ENCODE data around the gene RPLP2. TPM values are rescaled to one million over a fixed set of nuclear protein-coding genes. Genes with fewer than 3 reads are reported as not detected.
A peak's percentile ranks its signal among the peaks of the same experiment; 100 is the strongest.

The RPLP2 gene
- total and polyA plus RNA-seq, 4 experiments from 2014 or later = 1,822 to 5,155 (median 4,314) TPM

GRCh38 chr11:834371-835316 is 24.9 kb downstream of the RPLP2 start:
- Histone ChIP-seq H3K36me3 (ENCODE audit: insufficient read depth, low read length) (peaks cover 8% of the 10 kb centered on the region), H3K27me3 (ENCODE audit: insufficient read depth, low read length) (no peaks in the 10 kb centered on the region), H3K4me1 (ENCODE audit: insufficient read depth, low read length) (peaks cover 36% of the 10 kb centered on the region), H3K9me3 (ENCODE audit: control insufficient read depth in 1 of 2, low read length in 2 of 2) (no peaks in the 10 kb centered on the region), H3K4me3 (ENCODE audit: low read length in 2 of 2) (no peak overlapping the region), H3K27ac (ENCODE audit: low read depth, low read length) (no peak overlapping the region)
- CTCF ChIA-PET (ENCODE audit: partially characterized antibody) = no interaction called here
- peak overlapping the region in 5 of 8 donors; percentile 59 to 82 (median 70) for H3K4me3 Mint-ChIP-seq
- no peaks in the 10 kb centered on the region for H3K9me3 Mint-ChIP-seq
- H3K27ac Mint-ChIP-seq = peak overlapping the region in 4 of 7 donors; percentile 7 to 70 (median 26)
- POLR2A ChIA-PET (ENCODE audit: partially characterized antibody) = interaction anchor here (6.6 to 7.2 kb wide), 2 partner anchors 8 to 14 kb away, joined by 67 to 101 read pairs; partner anchors contain the start of genes PNPLA2, POLR2L and TSPAN4
- intact Hi-C loops (cut with micrococcal nuclease) = no loop called here
- no peak for DNase-seq
- H3K27me3 Mint-ChIP-seq = peaks cover 0 to under 1% of the 10 kb centered on the region in 2 donors
- peaks cover 0 to 10% of the 10 kb centered on the region in 2 donors for H3K36me3 Mint-ChIP-seq
- peaks cover 0 to 24% (median 8%) of the 10 kb centered on the region in 4 donors for H3K4me1 Mint-ChIP-seq

- no peak for DNase-seq
- Histone ChIP-seq H3K4me1 (ENCODE audit: insufficient read depth, low read length) (peaks cover 35% of the 10 kb centered on the region), H3K27me3 (ENCODE audit: insufficient read depth, low read length) (no peaks in the 10 kb centered on the region), H3K9me3 (ENCODE audit: control insufficient read depth in 1 of 2, low read length in 2 of 2) (no peaks in the 10 kb centered on the region), H3K4me3 (ENCODE audit: low read length in 2 of 2) (no peak overlapping the region), H3K36me3 (ENCODE audit: insufficient read depth, low read length) (peaks cover 13% of the 10 kb centered on the region), H3K27ac (ENCODE audit: low read depth, low read length) (no peak overlapping the region)
- ChIA-PET POLR2A (ENCODE audit: partially characterized antibody) (interaction anchor here (1.3 to 2.5 kb wide), 2 partner anchors 13 to 17 kb away, joined by 3 to 9 read pairs; partner anchors contain the start of gene PNPLA2), CTCF (ENCODE audit: partially characterized antibody) (no interaction called here)
- Mint-ChIP-seq H3K27ac (no peak overlapping the region), H3K4me1 (peaks cover 3 to 31% (median 14%) of the 10 kb centered on the region in 4 donors), H3K36me3 (peaks cover 0 to 13% of the 10 kb centered on the region in 2 donors), H3K4me3 (no peak overlapping the region), H3K9me3 (peaks cover 0 to 1% (median 0%) of the 10 kb centered on the region in 8 donors), H3K27me3 (no peaks in the 10 kb centered on the region)
- intact Hi-C loops (cut with micrococcal nuclease) = no loop called here
These were observed 26.5 kb downstream of the RPLP2 start for GRCh38 chr11:836274-836673.

- ChIA-PET POLR2A (ENCODE audit: partially characterized antibody) (interaction anchor here (1.3 to 2.5 kb wide), 2 partner anchors 14 to 17 kb away, joined by 3 to 9 read pairs; partner anchors contain the start of gene PNPLA2), CTCF (ENCODE audit: partially characterized antibody) (no interaction called here)
- H3K27me3 ChIP-seq (ENCODE audit: insufficient read depth, low read length) = no peaks in the 10 kb centered on the region
- Mint-ChIP-seq H3K9me3 (peaks cover 0 to 1% (median 0%) of the 10 kb centered on the region in 8 donors), H3K27me3 (no peaks in the 10 kb centered on the region), H3K27ac (no peak overlapping the region), H3K36me3 (peaks cover 0 to 13% of the 10 kb centered on the region in 2 donors), H3K4me3 (no peak overlapping the region), H3K4me1 (peaks cover 4 to 30% (median 14%) of the 10 kb centered on the region in 4 donors)
- no peak for DNase-seq
- no peak overlapping the region for H3K4me3 ChIP-seq (ENCODE audit: low read length in 2 of 2)
- peaks cover 13% of the 10 kb centered on the region for H3K36me3 ChIP-seq (ENCODE audit: insufficient read depth, low read length)
- no peaks in the 10 kb centered on the region for H3K9me3 ChIP-seq (ENCODE audit: control insufficient read depth in 1 of 2, low read length in 2 of 2)
- peaks cover 35% of the 10 kb centered on the region for H3K4me1 ChIP-seq (ENCODE audit: insufficient read depth, low read length)
- no peak overlapping the region for H3K27ac ChIP-seq (ENCODE audit: low read depth, low read length)
- intact Hi-C loops (cut with micrococcal nuclease) = no loop called here
These were observed 26.9 kb downstream of the RPLP2 start for GRCh38 chr11:836700-837099.

- H3K27ac ChIP-seq (ENCODE audit: low read depth, low read length) = no peak overlapping the region
- intact Hi-C loops (cut with micrococcal nuclease) = no loop called here
- H3K27ac Mint-ChIP-seq = no peak overlapping the region
- H3K4me3 ChIP-seq (ENCODE audit: low read length in 2 of 2) = no peak overlapping the region
- ChIA-PET POLR2A (ENCODE audit: partially characterized antibody) (interaction anchor here (1.3 to 2.5 kb wide), 2 partner anchors 15 to 18 kb away, joined by 3 to 9 read pairs; partner anchors contain the start of gene PNPLA2), CTCF (ENCODE audit: partially characterized antibody) (interaction anchor here (1.0 kb wide), 1 partner anchor 10 kb away, joined by 3 read pairs; no protein-coding TSS in a partner anchor)
- H3K4me1 Mint-ChIP-seq = peaks cover 4 to 29% (median 13%) of the 10 kb centered on the region in 4 donors
- H3K27me3 Mint-ChIP-seq = no peaks in the 10 kb centered on the region
- H3K4me1 ChIP-seq (ENCODE audit: insufficient read depth, low read length) = peaks cover 30% of the 10 kb centered on the region
- H3K27me3 ChIP-seq (ENCODE audit: insufficient read depth, low read length) = no peaks in the 10 kb centered on the region
- H3K36me3 Mint-ChIP-seq = peaks cover 0 to 15% of the 10 kb centered on the region in 2 donors
- H3K36me3 ChIP-seq (ENCODE audit: insufficient read depth, low read length) = peaks cover 13% of the 10 kb centered on the region
- no peak for DNase-seq
- H3K9me3 Mint-ChIP-seq = peaks cover 0 to 1% (median 0%) of the 10 kb centered on the region in 8 donors
- no peak overlapping the region for H3K4me3 Mint-ChIP-seq
- no peaks in the 10 kb centered on the region for H3K9me3 ChIP-seq (ENCODE audit: control insufficient read depth in 1 of 2, low read length in 2 of 2)
These were observed 27.6 kb downstream of the RPLP2 start for GRCh38 chr11:837189-837989.

GRCh38 chr11:837990-838307 is 28.2 kb downstream of the RPLP2 start:
- peaks cover 13% of the 10 kb centered on the region for H3K36me3 ChIP-seq (ENCODE audit: insufficient read depth, low read length)
- peaks cover 29% of the 10 kb centered on the region for H3K4me1 ChIP-seq (ENCODE audit: insufficient read depth, low read length)
- H3K27me3 ChIP-seq (ENCODE audit: insufficient read depth, low read length) = no peaks in the 10 kb centered on the region
- intact Hi-C loops (cut with micrococcal nuclease) = no loop called here
- Mint-ChIP-seq H3K36me3 (peaks cover 0 to 15% of the 10 kb centered on the region in 2 donors), H3K4me3 (no peak overlapping the region), H3K27ac (no peak overlapping the region), H3K27me3 (no peaks in the 10 kb centered on the region), H3K4me1 (peaks cover 4 to 29% (median 13%) of the 10 kb centered on the region in 4 donors), H3K9me3 (peaks cover 0 to 1% (median 0%) of the 10 kb centered on the region in 8 donors)
- ChIA-PET CTCF (ENCODE audit: partially characterized antibody) (interaction anchor here (1.0 kb wide), 1 partner anchor 9 kb away, joined by 3 read pairs; no protein-coding TSS in a partner anchor), POLR2A (ENCODE audit: partially characterized antibody) (interaction anchor here (0.6 to 2.5 kb wide), 2 partner anchors 9 to 18 kb away, joined by 3 to 9 read pairs; partner anchors contain the start of gene PNPLA2)
- no peak overlapping the region for H3K4me3 ChIP-seq (ENCODE audit: low read length in 2 of 2)
- DNase-seq = no peak
- no peak overlapping the region for H3K27ac ChIP-seq (ENCODE audit: low read depth, low read length)
- no peaks in the 10 kb centered on the region for H3K9me3 ChIP-seq (ENCODE audit: control insufficient read depth in 1 of 2, low read length in 2 of 2)

GRCh38 chr11:838441-839279 is 28.9 kb downstream of the RPLP2 start:
- H3K27ac ChIP-seq (ENCODE audit: low read depth, low read length) = no peak overlapping the region
- H3K36me3 ChIP-seq (ENCODE audit: insufficient read depth, low read length) = peaks cover 13% of the 10 kb centered on the region
- H3K36me3 Mint-ChIP-seq = peaks cover 0 to 17% of the 10 kb centered on the region in 2 donors
- no peak overlapping the region for H3K4me3 ChIP-seq (ENCODE audit: low read length in 2 of 2)
- peak overlapping the region in 1 of 7 donors; percentile 37 for H3K27ac Mint-ChIP-seq
- H3K27me3 Mint-ChIP-seq = no peaks in the 10 kb centered on the region
- DNase-seq = no peak
- ChIA-PET POLR2A (ENCODE audit: partially characterized antibody) (interaction anchor here (0.6 kb wide), 1 partner anchor 9 kb away, joined by 3 read pairs; no protein-coding TSS in a partner anchor), CTCF (ENCODE audit: partially characterized antibody) (no interaction called here)
- peaks cover 31% of the 10 kb centered on the region for H3K4me1 ChIP-seq (ENCODE audit: insufficient read depth, low read length)
- H3K4me3 Mint-ChIP-seq = peak overlapping the region in 1 of 8 donors; percentile 52
- intact Hi-C loops (cut with micrococcal nuclease) = no loop called here
- no peaks in the 10 kb centered on the region for H3K9me3 ChIP-seq (ENCODE audit: control insufficient read depth in 1 of 2, low read length in 2 of 2)
- peaks cover 4 to 32% (median 14%) of the 10 kb centered on the region in 4 donors for H3K4me1 Mint-ChIP-seq
- no peaks in the 10 kb centered on the region for H3K27me3 ChIP-seq (ENCODE audit: insufficient read depth, low read length)
- H3K9me3 Mint-ChIP-seq = peaks cover 0 to 1% (median 0%) of the 10 kb centered on the region in 8 donors
